GM10266 (cell line): ENCODE data around the gene SLC30A4.
A peak's percentile ranks its signal among the peaks of the same experiment; 100 is the strongest.

ENCODE experiments used
- DNase-seq: peaks from one replicate; pipeline ENCODE4 v3.0.0; 2012; ENCODE audit errors: extremely low spot score
- TF ChIP-seq, protein P1 (sequence below): IDR thresholded peaks from 2 replicates; pipeline ENCODE4 v1.5.1; 2012; ENCODE audit warnings: mild to moderate bottlenecking, low read depth; ENCODE audit not compliant: control insufficient read depth, insufficient read depth; ENCODE audit errors: missing control alignments

SLC30A4 gene

DNA sequence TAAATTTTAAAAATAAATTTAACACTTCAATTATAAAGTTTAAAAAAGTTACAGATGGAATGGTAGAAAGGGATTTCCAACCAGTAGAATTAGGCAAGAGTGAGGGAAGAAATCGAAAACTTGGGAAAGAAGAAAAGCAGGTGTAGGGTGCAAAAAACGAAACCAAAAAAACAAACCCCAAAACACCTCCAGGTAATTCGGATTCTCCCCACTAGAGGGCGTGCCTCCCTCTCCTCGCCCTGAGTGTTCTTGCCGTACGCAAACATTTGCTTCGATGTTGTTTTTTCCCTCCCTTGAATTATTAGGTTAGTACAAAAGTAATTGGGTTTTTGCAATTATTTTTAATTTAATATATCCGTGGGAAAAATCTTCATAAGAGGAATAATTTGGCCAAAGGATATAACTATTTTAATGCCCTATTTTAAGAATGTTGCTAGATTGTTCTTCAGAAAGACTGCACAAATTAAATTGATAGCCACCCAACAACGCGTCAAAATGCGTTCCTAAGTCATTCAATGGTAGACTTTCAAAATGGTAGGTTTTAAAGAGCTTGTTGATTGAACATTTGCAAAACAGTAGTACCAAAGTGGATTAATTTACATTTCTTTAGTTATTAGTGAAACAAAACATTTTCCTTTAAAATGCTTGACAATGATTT, 63.7 kb downstream of the SLC30A4 start:
- DNase-seq = peak; percentile 69
- TF ChIP-seq, protein P1, sequence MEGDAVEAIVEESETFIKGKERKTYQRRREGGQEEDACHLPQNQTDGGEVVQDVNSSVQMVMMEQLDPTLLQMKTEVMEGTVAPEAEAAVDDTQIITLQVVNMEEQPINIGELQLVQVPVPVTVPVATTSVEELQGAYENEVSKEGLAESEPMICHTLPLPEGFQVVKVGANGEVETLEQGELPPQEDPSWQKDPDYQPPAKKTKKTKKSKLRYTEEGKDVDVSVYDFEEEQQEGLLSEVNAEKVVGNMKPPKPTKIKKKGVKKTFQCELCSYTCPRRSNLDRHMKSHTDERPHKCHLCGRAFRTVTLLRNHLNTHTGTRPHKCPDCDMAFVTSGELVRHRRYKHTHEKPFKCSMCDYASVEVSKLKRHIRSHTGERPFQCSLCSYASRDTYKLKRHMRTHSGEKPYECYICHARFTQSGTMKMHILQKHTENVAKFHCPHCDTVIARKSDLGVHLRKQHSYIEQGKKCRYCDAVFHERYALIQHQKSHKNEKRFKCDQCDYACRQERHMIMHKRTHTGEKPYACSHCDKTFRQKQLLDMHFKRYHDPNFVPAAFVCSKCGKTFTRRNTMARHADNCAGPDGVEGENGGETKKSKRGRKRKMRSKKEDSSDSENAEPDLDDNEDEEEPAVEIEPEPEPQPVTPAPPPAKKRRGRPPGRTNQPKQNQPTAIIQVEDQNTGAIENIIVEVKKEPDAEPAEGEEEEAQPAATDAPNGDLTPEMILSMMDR = peak; percentile 84

DNA sequence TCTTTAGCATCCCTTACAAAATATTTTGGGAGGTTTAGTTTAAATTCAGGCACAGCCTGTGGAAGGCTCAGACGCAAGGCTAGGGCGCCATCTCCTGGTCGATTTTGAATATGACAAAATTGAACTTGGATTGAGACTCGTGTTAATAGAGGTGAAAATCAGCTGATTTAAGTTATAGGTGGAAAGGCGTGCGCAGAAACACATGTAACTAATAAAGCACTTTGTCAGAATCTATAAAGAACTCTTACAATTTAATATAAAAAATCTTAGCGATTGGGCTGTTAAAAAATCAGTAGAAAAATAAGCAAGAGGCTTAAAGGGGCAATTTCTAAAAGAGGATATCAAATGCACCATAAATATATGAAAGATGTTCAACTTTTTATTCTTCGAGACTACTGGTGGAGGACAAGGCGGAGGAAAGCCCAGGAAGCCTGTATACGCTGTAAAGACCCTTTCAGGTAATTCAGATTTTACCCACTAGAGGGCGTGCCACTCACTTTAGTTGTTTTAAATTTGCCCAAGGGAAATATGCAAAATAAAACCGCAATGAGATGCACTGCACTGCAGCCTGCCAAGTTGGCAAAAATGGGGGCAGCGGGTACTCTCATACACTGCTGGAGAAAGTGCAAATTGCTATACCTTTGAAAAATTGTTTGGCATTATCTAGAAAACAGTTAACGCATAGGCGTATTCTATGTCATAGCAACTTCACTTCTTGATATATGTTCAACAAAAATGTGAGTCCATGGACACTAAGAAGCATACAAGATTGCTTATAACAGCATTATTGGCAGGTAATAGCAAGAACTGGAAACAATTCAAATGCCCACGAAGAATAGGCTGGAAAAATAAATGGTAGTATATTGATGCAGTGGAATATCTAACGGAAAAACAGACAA, 64.7 kb downstream of the SLC30A4 start:
- peak; percentile 76 for DNase-seq

DNA sequence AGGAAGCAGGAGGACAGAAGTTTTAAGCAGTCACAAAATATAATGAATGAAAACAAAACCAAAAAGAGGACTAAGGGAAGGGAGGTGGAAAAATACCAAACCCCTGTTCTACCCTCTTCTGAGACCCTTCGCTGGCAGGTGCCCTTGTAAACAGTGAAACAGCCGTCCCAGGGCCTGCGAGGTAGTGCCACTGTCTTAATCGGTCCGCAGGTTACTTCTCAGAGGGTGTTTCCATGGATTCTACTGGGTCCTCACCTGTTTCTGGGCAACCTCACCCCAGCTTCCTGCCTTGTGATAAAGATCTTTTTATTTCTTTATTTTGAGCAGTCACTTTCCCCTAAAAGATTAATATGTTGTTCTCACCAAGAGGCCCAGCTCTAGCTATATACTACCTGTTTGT, 65.3 kb downstream of the SLC30A4 start:
- TF ChIP-seq, protein P1 = no peak
- DNase-seq = no peak

More for the DNA sequence above, 64.7 kb downstream of the SLC30A4 start:
- TF ChIP-seq, protein P1 = peak; percentile 72

DNA sequence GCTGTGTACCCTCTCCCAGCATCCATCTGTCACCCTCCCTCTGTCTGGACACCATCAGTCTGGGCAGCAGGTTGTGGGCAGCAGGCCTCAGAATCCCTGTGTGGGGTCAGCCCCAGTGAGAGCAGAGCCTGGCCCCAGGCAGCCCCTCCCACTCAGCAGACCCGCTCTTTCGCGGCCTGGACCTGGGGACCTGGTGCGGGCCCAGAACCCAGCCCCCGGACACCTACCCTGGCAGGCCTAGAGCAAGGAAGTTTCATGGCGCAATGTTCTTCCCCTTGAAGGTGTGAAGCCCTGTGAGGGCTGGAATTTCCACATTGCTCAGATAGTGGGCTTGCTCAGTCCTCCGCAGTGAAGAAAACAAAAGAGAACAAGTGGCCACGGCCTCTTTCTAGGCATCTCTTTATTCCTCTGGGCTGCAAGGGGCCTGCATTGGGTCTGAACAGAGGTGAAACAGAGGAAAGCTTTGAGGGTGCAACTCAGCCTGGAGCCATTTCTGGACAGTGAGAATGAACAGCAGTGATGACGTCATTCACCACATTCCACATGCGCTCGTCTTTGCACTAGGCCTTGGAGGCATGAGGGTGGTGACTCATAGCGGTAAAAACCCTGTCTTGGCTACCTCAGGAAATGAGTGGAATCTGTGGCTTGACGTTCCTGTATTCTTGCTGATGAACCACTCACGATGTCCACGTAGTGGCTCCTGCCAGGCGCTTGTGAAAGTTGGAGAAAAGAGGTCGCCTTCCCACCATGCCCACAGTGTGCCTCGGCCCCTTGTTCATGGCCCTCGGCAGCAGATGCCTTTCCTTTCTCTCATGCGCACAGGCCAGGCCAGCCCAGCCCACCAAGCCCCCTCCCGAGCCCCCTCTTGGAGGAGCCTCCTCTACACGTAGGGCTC, 66.1 kb downstream of the SLC30A4 start:
- TF ChIP-seq, protein P1 = no peak
- DNase-seq = peak; percentile 44

DNA sequence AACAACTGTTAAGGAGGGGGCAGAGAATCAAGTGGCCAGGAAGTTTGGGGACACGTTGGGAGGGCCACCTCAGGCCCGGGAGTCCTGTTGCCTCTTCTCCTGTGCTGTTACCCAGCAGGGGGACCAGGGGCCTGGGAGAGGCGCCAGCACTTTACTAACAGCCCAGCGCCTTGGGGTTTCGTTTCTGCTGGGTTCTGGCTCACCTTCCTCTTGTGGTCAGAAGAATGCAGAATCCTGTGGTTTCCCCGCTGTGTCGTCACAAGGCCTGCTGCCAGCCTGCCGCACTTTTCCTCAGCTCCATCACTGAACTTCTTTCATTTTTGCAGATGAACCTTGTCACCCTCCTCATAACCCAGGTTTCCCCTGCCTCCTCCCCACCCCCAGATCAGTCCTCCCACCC, 67.7 kb downstream of the SLC30A4 start:
- TF ChIP-seq, protein P1 = no peak
- peak; percentile 34 for DNase-seq

DNA sequence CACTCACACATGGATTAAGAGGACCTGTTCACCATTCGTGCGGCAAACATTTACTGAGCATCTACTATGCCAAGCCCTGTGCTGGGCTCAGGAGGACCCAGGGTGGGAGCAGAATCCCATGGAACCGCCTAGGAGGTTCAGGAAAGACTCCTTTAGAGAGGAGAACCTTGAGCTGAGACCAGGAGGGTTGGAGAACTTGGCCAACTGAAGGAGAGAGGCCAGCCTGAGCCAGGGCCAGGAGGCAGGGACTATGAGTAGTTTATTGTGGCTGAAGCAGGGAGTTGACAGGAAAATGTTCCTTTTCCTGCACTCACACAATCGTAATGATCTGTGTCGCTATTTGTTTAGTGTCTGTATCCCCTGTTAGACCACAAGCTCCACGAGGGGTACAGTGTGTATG, 71.3 kb downstream of the SLC30A4 start:
- TF ChIP-seq, protein P1 = no peak
- DNase-seq = no peak
